Esophagus squamous epithelium (tissue), 5 donors: Measurements from ENCODE around the gene DDX28. TPM values are rescaled to one million over a fixed set of nuclear protein-coding genes. Genes with fewer than 3 reads are reported as not detected.
"Not testable (repeated sequence)": the region's sequence is repeated elsewhere in the genome, so short reads cannot be mapped to it uniquely, and the experiment has no call there.

Experiments
- DNase-seq: peaks from one replicate; lab custom pipeline; 2025; lab: John Stamatoyannopoulos, UW
- H3K27ac ChIP-seq, 4 donors: fragments of 200-600 bp; sonication (generic); one replicate each; pipeline ENCODE4 v1.5.1; 2016 to 2019; ENCODE audit warnings: mild to moderate bottlenecking in 1 of 4
- H3K27me3 ChIP-seq, 4 donors: fragments of 200-600 bp; sonication (generic); 1 replicate in 3 of 4; 2 replicates in 1 of 4; pipeline versions ENCODE4 v1.5.1 to v1.6.0; 2017 to 2021; ENCODE audit warnings: antibody characterized with exemption in 1 of 4
- H3K36me3 ChIP-seq, 3 donors: fragments of 200-600 bp; sonication (generic); one replicate each; pipeline ENCODE4 v1.5.1; 2016 to 2019
- H3K4me1 ChIP-seq, 3 donors: fragments of 200-600 bp; sonication (generic); one replicate each; pipeline ENCODE4 v1.5.1; 2017 to 2019
- H3K4me3 ChIP-seq, 4 donors: fragments of 200-600 bp; sonication (generic); 1 replicate in 3 of 4; 2 replicates in 1 of 4; pipeline ENCODE4 v1.5.1; 2016 to 2019; ENCODE audit warnings: mild to moderate bottlenecking in 2 of 4, moderate library complexity in 1 of 4
- H3K9me3 ChIP-seq, 3 donors: fragments of 200-600 bp; sonication (generic); one replicate each; pipeline ENCODE4 v1.5.1; 2016 to 2019
- CTCF ChIP-seq, 6 experiments: fragments of 450-650 bp in 4 of 6; fragments of 200-600 bp in 2 of 6; sonication (generic) in 2 of 6; IDR thresholded peaks; one replicate each; pipeline ENCODE4 v1.5.1; 2016 to 2019; ENCODE audit warnings: antibody characterized with exemption in 6 of 6, mild to moderate bottlenecking in 4 of 6, moderate library complexity in 4 of 6
- POLR2A ChIP-seq, 4 donors: fragments of 450-650 bp; IDR thresholded peaks; one replicate each; pipeline ENCODE4 v1.6.1; 2017; ENCODE audit warnings: antibody characterized with exemption in 4 of 4, mild to moderate bottlenecking in 4 of 4, moderate library complexity in 3 of 4
- WGBS, 2 donors: methylation state at CpG; one replicate each; pipeline ENCODE4 v1.1.5; 2018; 5-methylcytosine and 5-hydroxymethylcytosine counted together
- intact Hi-C: fragments of 100-400 bp; cut with DNase I; formaldehyde crosslinking; loops from one replicate; pipeline ENCODE4 v1.15.0; 2022
- total RNA-seq, 4 donors: library from RNA; depleted of rRNA; stranded (reverse); fragments of >200 nt; gene quantifications; one replicate each; pipeline ENCODE4 v1.1.0, GENCODE V29; 2016
- donor health status: DM: yes; HTN: yes; CAD: no.

Gene DDX28
- total RNA-seq, 4 donors from 2014 or later, result 9.7 to 12.8 (median 11.6) TPM

GRCh38 chr16:68037841-68038597 lies 15.0 kb upstream of the DDX28 start:
- H3K36me3 ChIP-seq, result peaks cover 0 to 33% (median 0%) of the 10 kb centered on the region in 3 donors
- WGBS, 2 donors, result 71 to 82% methylated on average over 7 to 9 of the region's 9 CpGs
- H3K27ac ChIP-seq, result peak overlapping the region in 2 of 4 donors; percentile 21 to 34
- H3K9me3 ChIP-seq, result no peaks in the 10 kb centered on the region
- TF ChIP-seq CTCF (IDR thresholded peaks at IDR 0.05), result no peak
- TF ChIP-seq POLR2A (IDR thresholded peaks at IDR 0.05), result no peak
- intact Hi-C loops, result no loop called here
- no peaks in the 10 kb centered on the region for H3K27me3 ChIP-seq
- no peak overlapping the region for H3K4me3 ChIP-seq
- H3K4me1 ChIP-seq, result peaks cover 0 to 6% (median 0%) of the 10 kb centered on the region in 3 donors
- no peak for DNase-seq

GRCh38 chr16:68035227-68035626 lies 12.2 kb upstream of the DDX28 start:
- Histone ChIP-seq H3K36me3 (peaks cover 0 to 37% (median 0%) of the 10 kb centered on the region in 3 donors), H3K4me1 (peaks cover 0 to 27% (median 2%) of the 10 kb centered on the region in 3 donors), H3K27ac (no peak overlapping the region), H3K27me3 (no peaks in the 10 kb centered on the region), H3K4me3 (no peak overlapping the region), H3K9me3 (no peaks in the 10 kb centered on the region)
- WGBS, 2 donors, result 91 to 100% methylated on average over 2 of the region's 2 CpGs
- DNase-seq, result no peak
- TF ChIP-seq POLR2A (IDR thresholded peaks at IDR 0.05) (no peak), CTCF (IDR thresholded peaks at IDR 0.05) (no peak)
- intact Hi-C loops, result no loop called here

GRCh38 chr16:68033101-68033500 lies 10.1 kb upstream of the DDX28 start:
- DNase-seq, result no peak
- intact Hi-C loops, result no loop called here
- Histone ChIP-seq H3K4me3 (no peak overlapping the region), H3K27me3 (no peaks in the 10 kb centered on the region), H3K27ac (peak overlapping the region in 1 of 4 donors; percentile 78), H3K4me1 (peaks cover 0 to 27% (median 5%) of the 10 kb centered on the region in 3 donors), H3K9me3 (no peaks in the 10 kb centered on the region), H3K36me3 (peaks cover 0 to 37% (median 0%) of the 10 kb centered on the region in 3 donors)
- TF ChIP-seq POLR2A (IDR thresholded peaks at IDR 0.05) (no peak), CTCF (IDR thresholded peaks at IDR 0.05) (no peak)
- 94% methylated on average over 2 of the region's 2 CpGs for WGBS, 2 donors

GRCh38 chr16:68031951-68032350 lies 8.9 kb upstream of the DDX28 start:
- intact Hi-C loops, result no loop called here
- 33% methylated on average over 1 of the region's 2 CpGs; no CpG with 5 or more reads in 1 of the 2 donors for WGBS, 2 donors
- no peaks in the 10 kb centered on the region for H3K27me3 ChIP-seq
- TF ChIP-seq CTCF (IDR thresholded peaks at IDR 0.05), result no peak
- TF ChIP-seq POLR2A (IDR thresholded peaks at IDR 0.05), result no peak
- H3K36me3 ChIP-seq, result peaks cover 0 to 45% (median 0%) of the 10 kb centered on the region in 3 donors
- H3K9me3 ChIP-seq, result no peaks in the 10 kb centered on the region
- H3K4me3 ChIP-seq, result no peak overlapping the region
- DNase-seq, result no peak
- H3K27ac ChIP-seq, result peak overlapping the region; percentile 23 to 78 (median 66)
- peaks cover 0 to 27% (median 5%) of the 10 kb centered on the region in 3 donors for H3K4me1 ChIP-seq

- Histone ChIP-seq H3K27ac (peak overlapping the region in 1 of 4 donors; percentile 6), H3K4me1 (peaks cover 0 to 28% (median 5%) of the 10 kb centered on the region in 3 donors), H3K36me3 (peaks cover 0 to 58% (median 0%) of the 10 kb centered on the region in 3 donors)
- H3K9me3 ChIP-seq, intact Hi-C loops, H3K27me3 ChIP-seq, DNase-seq, H3K4me3 ChIP-seq: not testable (repeated sequence)
- 44 to 49% methylated on average over 6 of the region's 6 CpGs for WGBS, 2 donors
Observed at GRCh38 chr16:68030108-68030507, 7.1 kb upstream of the DDX28 start.
